Endothelial cell of umbilical vein (primary cell): Measurements from ENCODE around the gene SRP68. TPM values are rescaled to one million over a fixed set of nuclear protein-coding genes. Genes with fewer than 3 reads are reported as not detected.

ENCODE experiments used
- BruUV-seq: library from RNA; stranded (reverse); fragments of 400-500 nt; replicated peaks from 2 replicates; lab custom pipeline; 2021; lab: Mats Ljungman, UMichigan
- CTCF ChIA-PET: fragments of 300-600, 350-600 bp; sonication (Branson Sonifier 250); formaldehyde crosslinking; loops from one replicate; lab custom pipeline; 2021; ENCODE audit warnings: antibody characterized with exemption, inconsistent platforms; lab: Charles Lee
- POLR2A ChIA-PET: fragments of 300-600, 350-600 bp; sonication (Branson Sonifier 250); formaldehyde crosslinking; loops from one replicate; lab custom pipeline; 2021; ENCODE audit warnings: antibody characterized with exemption, inconsistent platforms; lab: Charles Lee
- DNase-seq: peaks from one replicate; pipeline ENCODE4 v3.0.0-alpha.2; 2011; ENCODE audit warnings: low read depth, low spot score
- FAIRE-seq: peaks from 2 replicates; lab custom pipeline; 2011; peaks lifted over from hg19 to GRCh38; lab: Jason Lieb, UNC
- H2AFZ ChIP-seq: 2 replicates; pipeline ENCODE4 v1.6.0; 2012; ENCODE audit warnings: low read depth, low read length, control low read depth, inconsistent platforms
- H3K27ac ChIP-seq: 2 replicates; pipeline ENCODE4 v1.5.1; 2011; ENCODE audit warnings: low read depth, mild to moderate bottlenecking, control low read depth, low read length, moderate library complexity; ENCODE audit not compliant: insufficient read depth
- H3K27me3 ChIP-seq, 2 experiments: 2 replicates each; pipeline versions ENCODE4 v1.6.0 to v1.6.1; 2011; ENCODE audit warnings: low read length in 2 of 2, mixed read lengths in 1 of 2; ENCODE audit not compliant: control insufficient read depth in 2 of 2, insufficient read depth in 2 of 2
- H3K36me3 ChIP-seq, 2 experiments: 2 replicates in 1 of 2; 3 replicates in 1 of 2; pipeline ENCODE4 v1.5.1; 2011; ENCODE audit warnings: low read length in 2 of 2, mild to moderate bottlenecking in 1 of 2, moderate library complexity in 1 of 2; ENCODE audit not compliant: control insufficient read depth in 2 of 2, insufficient read depth in 2 of 2; ENCODE audit errors: extremely low read depth in 1 of 2
- H3K4me1 ChIP-seq: 3 replicates; pipeline ENCODE4 v1.5.1; 2011; ENCODE audit warnings: mild to moderate bottlenecking, low read length; ENCODE audit not compliant: control insufficient read depth, insufficient read depth; ENCODE audit errors: extremely low read depth
- H3K4me2 ChIP-seq: 2 replicates; pipeline ENCODE4 v1.6.1; 2011; ENCODE audit warnings: low read length, control low read depth, mixed read lengths; ENCODE audit not compliant: insufficient read depth
- H3K4me3 ChIP-seq, 3 experiments: fragments of 200-600 bp in 1 of 3; sonication (generic), shearing (Covaris generic) in 1 of 3; replicated peaks in 1 of 3; 2 replicates each; pipeline ENCODE4 v1.5.1; 2011 to 2016; ENCODE audit warnings: control low read depth in 3 of 3, low read length in 3 of 3, mild to moderate bottlenecking in 2 of 3, inconsistent platforms in 1 of 3, low read depth in 1 of 3, moderate library complexity in 1 of 3; ENCODE audit not compliant: insufficient read depth in 1 of 3
- H3K79me2 ChIP-seq: 2 replicates; pipeline ENCODE4 v1.6.0; 2012; ENCODE audit warnings: low read length, inconsistent platforms; ENCODE audit not compliant: control insufficient read depth, insufficient read depth
- H3K9ac ChIP-seq: replicated peaks from 2 replicates; pipeline ENCODE3; 2011; ENCODE audit warnings: low read length, control low read depth; ENCODE audit not compliant: insufficient read depth; ENCODE audit errors: extremely low read depth
- H3K9me1 ChIP-seq: replicated peaks from 3 replicates; pipeline ENCODE4 v1.6.0; 2011; ENCODE audit warnings: mild to moderate bottlenecking, low read length; ENCODE audit not compliant: control insufficient read depth, insufficient read depth; ENCODE audit errors: extremely low read depth
- H3K9me3 ChIP-seq: replicated peaks from 2 replicates; pipeline ENCODE4 v1.5.1; 2012; ENCODE audit warnings: low read length, inconsistent platforms; ENCODE audit not compliant: control insufficient read depth, insufficient read depth
- H4K20me1 ChIP-seq: replicated peaks from 2 replicates; pipeline ENCODE3; 2011; ENCODE audit warnings: mild to moderate bottlenecking, low read length; ENCODE audit not compliant: control insufficient read depth, insufficient read depth; ENCODE audit errors: extremely low read depth
- CTCF ChIP-seq, 2 donors: IDR thresholded peaks; 1 replicate in 1 of 2; 2 replicates in 1 of 2; pipeline ENCODE4 v1.5.1; 2011; ENCODE audit warnings: low read length in 2 of 2, mild to moderate bottlenecking in 2 of 2, moderate library complexity in 2 of 2, control low read depth in 1 of 2, inconsistent platforms in 1 of 2, low read depth in 1 of 2; ENCODE audit not compliant: insufficient read depth in 1 of 2; ENCODE audit errors: extremely low read depth in 1 of 2
- EZH2 ChIP-seq: IDR thresholded peaks from 2 replicates; pipeline ENCODE4 v1.6.1; 2012; ENCODE audit warnings: borderline replicate concordance, low read depth, mild to moderate bottlenecking, moderate library complexity, low read length, inconsistent platforms; ENCODE audit not compliant: severe bottlenecking
- FOS ChIP-seq: IDR thresholded peaks from 2 replicates; pipeline ENCODE4 v1.6.1; 2011; ENCODE audit warnings: mild to moderate bottlenecking, low read length, moderate library complexity, borderline replicate concordance; ENCODE audit not compliant: insufficient read depth
- GATA2 ChIP-seq: IDR thresholded peaks from 2 replicates; pipeline ENCODE4 v1.7.0; 2011; ENCODE audit warnings: low read depth, mild to moderate bottlenecking, moderate library complexity, mixed read lengths, low read length; ENCODE audit not compliant: insufficient read length, insufficient read depth
- JUN ChIP-seq: IDR thresholded peaks from 2 replicates; pipeline ENCODE4 v1.6.1; 2011; ENCODE audit warnings: borderline replicate concordance, low read depth; ENCODE audit not compliant: insufficient read length, insufficient read depth
- MAX ChIP-seq: IDR thresholded peaks from 2 replicates; pipeline ENCODE4 v1.6.1; 2011; ENCODE audit not compliant: insufficient read depth, insufficient read length
- POLR2A ChIP-seq: IDR thresholded peaks from 2 replicates; pipeline ENCODE4 v1.6.1; 2012; ENCODE audit warnings: low read depth, mild to moderate bottlenecking, control low read depth, low read length
- POLR2AphosphoS5 ChIP-seq: IDR thresholded peaks from 2 replicates; pipeline ENCODE4 v1.6.1; 2012; ENCODE audit warnings: low read depth, mild to moderate bottlenecking, control low read depth, low read length, moderate library complexity; ENCODE audit not compliant: insufficient read depth
- dilution Hi-C: fragments of 300-500 bp; cut with MboI; formaldehyde crosslinking; loops from one replicate; pipeline ENCODE4 v1.15.0; 2019; ENCODE audit warnings: low sequenced_read_pairs; ENCODE audit not compliant: extremely low pct_ligation_motif_present
- intact Hi-C: fragments of 100-400 bp; cut with micrococcal nuclease; formaldehyde crosslinking; loops from one replicate; pipeline ENCODE4 v1.10.0; 2022
- polyA plus RNA-seq, 4 experiments: library from polyadenylated mRNA; depleted of rRNA in 3 of 4; stranded (reverse) in 3 of 4; unstranded in 1 of 4; fragments of >200 nt; gene quantifications; 2 replicates each; pipeline versions ENCODE4 v1.2.1 to v1.2.3, GENCODE V29; 2011 to 2012; ENCODE audit warnings: missing spikeins in 1 of 4
- total RNA-seq: library from RNA; stranded (reverse); gene quantifications from 2 replicates; pipeline ENCODE4 v1.2.3, GENCODE V29; 2021

The SRP68 gene
- total and polyA plus RNA-seq, 2 donors (not counting 3 experiments of a cell fraction or from before 2014, with no cell fraction given) = 64.6 to 81.7 TPM

- Histone ChIP-seq H3K27me3 (no peaks in the 10 kb centered on the region), H3K4me3 (no peak overlapping the region), H3K4me2 (peak overlapping the region; percentile 1), H3K36me3 (peaks cover 8 to 62% of the 10 kb centered on the region in 2 experiments), H3K9ac (no peak overlapping the region), H3K27ac (peak overlapping the region; percentile 72), H3K79me2 (no peaks in the 10 kb centered on the region), H4K20me1 (no peaks in the 10 kb centered on the region), H3K4me1 (peaks cover 10% of the 10 kb centered on the region), H3K9me1 (no peaks in the 10 kb centered on the region), H2AFZ (peak overlapping the region; percentile 88), H3K9me3 (no peaks in the 10 kb centered on the region)
- dilution Hi-C loops (no loop called here), intact Hi-C loops (loop anchor here (1.0 kb wide), 1 partner anchor 12 kb away; the partner anchor contains the start of gene EXOC7)
- ChIA-PET CTCF (interaction anchor here (0.6 to 1.4 kb wide), 4 partner anchors 11 to 19 kb away, joined by 3 to 4 read pairs (median 3); partner anchors contain the start of genes GALR2 and SRP68), POLR2A (interaction anchor here (0.6 to 0.7 kb wide), 2 partner anchors 31 to 57 kb away, joined by 3 to 9 read pairs; no protein-coding TSS in a partner anchor)
- FAIRE-seq (peak; percentile 81), DNase-seq (peak; percentile 50)
- TF ChIP-seq CTCF (IDR thresholded peaks at IDR 0.05; ENCODE audit: extremely low read depth in 1 of 2, insufficient read depth in 1 of 2, low read depth in 1 of 2, low read length in 2 of 2) = no peak
- peak; percentile 53 for TF ChIP-seq POLR2A
- BruUV-seq = no TSS peak
Measured at GRCh38 chr17:76091526-76092286, 19.4 kb upstream of the SRP68 start.

GRCh38 chr17:76090517-76091129 lies 18.3 kb upstream of the SRP68 start:
- TF ChIP-seq CTCF (IDR thresholded peaks at IDR 0.05; ENCODE audit: extremely low read depth in 1 of 2, insufficient read depth in 1 of 2, low read depth in 1 of 2, low read length in 2 of 2) = no peak
- TF ChIP-seq POLR2A = no peak
- no peak for TF ChIP-seq MAX
- no peak for TF ChIP-seq GATA2
- no peak for TF ChIP-seq FOS
- TF ChIP-seq EZH2 = no peak
- no peak for TF ChIP-seq POLR2AphosphoS5
- TF ChIP-seq JUN = no peak
- H3K36me3 ChIP-seq = peaks cover 6 to 66% of the 10 kb centered on the region in 2 experiments
- no TSS peak for BruUV-seq
- FAIRE-seq (no peak), DNase-seq (no peak)
- no peaks in the 10 kb centered on the region for H4K20me1 ChIP-seq
- intact Hi-C loops (loop anchor here (1.0 kb wide), 1 partner anchor 13 kb away; the partner anchor contains the start of gene EXOC7), dilution Hi-C loops (no loop called here)
- H3K4me2 ChIP-seq = no peak overlapping the region
- H3K27ac ChIP-seq = no peak overlapping the region
- no peak overlapping the region for H2AFZ ChIP-seq
- ChIA-PET POLR2A (no interaction called here), CTCF (interaction anchor here (1.4 kb wide), 1 partner anchor 12 kb away, joined by 4 read pairs; no protein-coding TSS in a partner anchor)
- no peaks in the 10 kb centered on the region for H3K9me3 ChIP-seq
- H3K4me1 ChIP-seq = peaks cover 10% of the 10 kb centered on the region
- H3K27me3 ChIP-seq = no peaks in the 10 kb centered on the region
- no peaks in the 10 kb centered on the region for H3K79me2 ChIP-seq
- no peak overlapping the region for H3K4me3 ChIP-seq
- no peaks in the 10 kb centered on the region for H3K9me1 ChIP-seq
- H3K9ac ChIP-seq = no peak overlapping the region
